IMR-90 (cell line): Measurements from ENCODE around the gene CENPN. TPM values are rescaled to one million over a fixed set of nuclear protein-coding genes. Genes with fewer than 3 reads are reported as not detected.

ENCODE experiments used
- ATAC-seq: fragments of 200-7000 bp; cut with Tn5 transposase; 2 replicates; pipeline ENCODE4 v1.9.1; 2020; ENCODE audit warnings: low read depth, mild to moderate bottlenecking, moderate library complexity
- BruUV-seq: library from RNA; stranded (reverse); fragments of 400-500 nt; replicated peaks from 2 replicates; lab custom pipeline; 2021; lab: Mats Ljungman, UMichigan
- CTCF ChIA-PET: fragments of 300-600 bp; formaldehyde crosslinking; extraction: SDS; loops from one replicate; lab custom pipeline; 2021; ENCODE audit warnings: antibody characterized with exemption; lab: Yijun Ruan, JAX
- POLR2A ChIA-PET: fragments of 300-600 bp; sonication (Branson Sonifier 250); formaldehyde crosslinking; loops from one replicate; lab custom pipeline; 2022; ENCODE audit warnings: antibody characterized with exemption; ENCODE audit not compliant: unreplicated experiment; lab: Charles Lee
- DNase-seq: peaks from one replicate; pipeline ENCODE4 v3.0.0; 2013
- H2AFZ ChIP-seq: replicated peaks from 2 replicates; pipeline ENCODE3; 2013; ENCODE audit warnings: low read length, mild to moderate bottlenecking; ENCODE audit not compliant: poor library complexity
- H2AK5ac ChIP-seq: 2 replicates; pipeline ENCODE4 v1.6.1; 2013; ENCODE audit warnings: low read depth, low read length, inconsistent platforms
- H2AK9ac ChIP-seq: replicated peaks from 2 replicates; pipeline ENCODE3; 2013; ENCODE audit warnings: mild to moderate bottlenecking, low read depth, low read length, moderate library complexity; ENCODE audit not compliant: poor library complexity
- H2BK120ac ChIP-seq: 2 replicates; pipeline ENCODE4 v1.6.1; 2013; ENCODE audit warnings: low read depth, low read length, inconsistent platforms
- H2BK15ac ChIP-seq: 3 replicates; pipeline ENCODE4 v1.6.1; 2013; ENCODE audit warnings: low read depth, low read length, inconsistent platforms
- H2BK20ac ChIP-seq: 2 replicates; pipeline ENCODE4 v1.6.1; 2013; ENCODE audit warnings: low read depth, mild to moderate bottlenecking, inconsistent platforms, low read length, moderate library complexity
- H2BK5ac ChIP-seq: 2 replicates; pipeline ENCODE4 v1.6.1; 2013; ENCODE audit warnings: mild to moderate bottlenecking, low read depth, low read length, inconsistent platforms; ENCODE audit not compliant: poor library complexity, severe bottlenecking
- H3K14ac ChIP-seq: replicated peaks from 2 replicates; pipeline ENCODE4 v1.6.1; 2013; ENCODE audit warnings: low read depth, low read length, inconsistent platforms
- H3K18ac ChIP-seq: 2 replicates; pipeline ENCODE4 v1.6.1; 2013; ENCODE audit warnings: low read depth, low read length, control low read depth
- H3K23ac ChIP-seq: 2 replicates; pipeline ENCODE4 v1.6.1; 2013; ENCODE audit warnings: low read depth, low read length, inconsistent platforms
- H3K27ac ChIP-seq: 2 replicates; pipeline ENCODE4 v1.5.1; 2013; ENCODE audit warnings: mild to moderate bottlenecking, control low read depth, low read length; ENCODE audit not compliant: insufficient read depth
- H3K27me3 ChIP-seq: 2 replicates; pipeline ENCODE4 v1.6.1; 2013; ENCODE audit warnings: low read length; ENCODE audit not compliant: control insufficient read depth, insufficient read depth
- H3K36me3 ChIP-seq: 2 replicates; pipeline ENCODE4 v1.6.1; 2013; ENCODE audit warnings: low read length, mixed read lengths; ENCODE audit not compliant: control insufficient read depth, insufficient read depth
- H3K4ac ChIP-seq: 2 replicates; pipeline ENCODE4 v1.6.1; 2013; ENCODE audit warnings: low read depth, low read length, inconsistent platforms
- H3K4me1 ChIP-seq: 2 replicates; pipeline ENCODE4 v1.6.1; 2013; ENCODE audit warnings: low read length, mixed read lengths; ENCODE audit not compliant: control insufficient read depth, insufficient read depth
- H3K4me2 ChIP-seq: 2 replicates; pipeline ENCODE4 v1.6.1; 2013; ENCODE audit warnings: low read depth, mild to moderate bottlenecking, control low read depth, low read length, moderate library complexity
- H3K4me3 ChIP-seq: 2 replicates; pipeline ENCODE4 v1.5.1; 2013; ENCODE audit warnings: low read depth, mild to moderate bottlenecking, control low read depth, low read length, moderate library complexity; ENCODE audit not compliant: insufficient read depth
- H3K56ac ChIP-seq: 2 replicates; pipeline ENCODE4 v1.6.1; 2013; ENCODE audit warnings: low read length, inconsistent platforms; ENCODE audit not compliant: insufficient read depth; ENCODE audit errors: extremely low read depth
- H3K79me1 ChIP-seq, 2 experiments: 2 replicates each; pipeline ENCODE4 v1.6.1; 2013; ENCODE audit warnings: low read length in 2 of 2, inconsistent platforms in 1 of 2, low read depth in 1 of 2
- H3K9ac ChIP-seq: 2 replicates; pipeline ENCODE4 v1.6.1; 2013; ENCODE audit warnings: low read depth, low read length, control low read depth
- H3K9me1 ChIP-seq: 2 replicates; pipeline ENCODE4 v1.6.1; 2013; ENCODE audit warnings: low read length, inconsistent platforms; ENCODE audit not compliant: insufficient read depth
- H3K9me3 ChIP-seq: 2 replicates; pipeline ENCODE4 v1.6.1; 2013; ENCODE audit warnings: low read length; ENCODE audit not compliant: control insufficient read depth, insufficient read depth
- H4K20me1 ChIP-seq: 2 replicates; pipeline ENCODE4 v1.6.1; 2013; ENCODE audit warnings: low read length, inconsistent platforms; ENCODE audit not compliant: insufficient read depth
- H4K5ac ChIP-seq: 2 replicates; pipeline ENCODE4 v1.6.1; 2013; ENCODE audit warnings: mild to moderate bottlenecking, low read depth, low read length, control low read depth
- H4K8ac ChIP-seq, 2 experiments: 2 replicates each; pipeline ENCODE4 v1.6.1; 2013; ENCODE audit warnings: low read depth in 2 of 2, low read length in 2 of 2, control low read depth in 1 of 2, inconsistent platforms in 1 of 2
- H4K91ac ChIP-seq: 2 replicates; pipeline ENCODE4 v1.6.1; 2013; ENCODE audit warnings: low read depth, low read length, inconsistent platforms; ENCODE audit not compliant: insufficient read depth
- CEBPB ChIP-seq: IDR thresholded peaks from 2 replicates; pipeline ENCODE4 v1.6.1; 2012; ENCODE audit warnings: low read depth, low read length, improper control_type of control experiment
- MXI1 ChIP-seq: IDR thresholded peaks from 2 replicates; pipeline ENCODE4 v1.6.1; 2012; ENCODE audit warnings: low read depth, mild to moderate bottlenecking, low read length, moderate library complexity, borderline replicate concordance
- RAD21 ChIP-seq: IDR thresholded peaks from 2 replicates; pipeline ENCODE4 v1.6.1; 2012; ENCODE audit warnings: low read length, improper control_type of control experiment
- WGBS, 2 experiments: methylation state at CpG; one replicate each; pipeline versions ENCODE4 v1.1.5 to v1.1.7; 2013; ENCODE audit warnings: missing lambda C conversion rate in 2 of 2; ENCODE audit not compliant: insufficient read length in 1 of 2; ENCODE audit errors: extremely low coverage in 2 of 2; 5-methylcytosine and 5-hydroxymethylcytosine counted together
- dilution Hi-C: fragments of 300-500 bp; cut with HindIII; formaldehyde crosslinking; loops from one replicate; pipeline ENCODE4 v1.14.3; 2018; ENCODE audit warnings: low sequenced_read_pairs; ENCODE audit not compliant: unreplicated experiment
- in situ Hi-C: fragments of 300-500 bp; cut with MboI; formaldehyde crosslinking; loops from 3 replicates; pipeline ENCODE4 v1.14.3; 2019; ENCODE audit warnings: low sequenced_read_pairs, inconsistent platforms, mixed read lengths
- intact Hi-C: fragments of 100-400 bp; cut with micrococcal nuclease; formaldehyde crosslinking; loops from 2 replicates; pipeline ENCODE4 v1.10.0; 2022
- polyA plus RNA-seq, 3 experiments: library from polyadenylated mRNA; depleted of rRNA; stranded (reverse); fragments of >200 nt; gene quantifications; 2 replicates each; pipeline ENCODE4 v1.2.3, GENCODE V29; 2012; ENCODE audit warnings: low replicate concordance in 1 of 3
- total RNA-seq: library from RNA; depleted of rRNA; stranded (reverse); fragments of >200 nt; gene quantifications from 2 replicates; pipeline ENCODE4 v1.2.3, GENCODE V29; 2012
- TF ChIP-seq, protein P1 (sequence below): fragments of 150-350 bp; IDR thresholded peaks from 2 replicates; pipeline ENCODE4 v1.6.1; 2016; ENCODE audit warnings: low read depth, mild to moderate bottlenecking, low read length, moderate library complexity, borderline replicate concordance
- TF ChIP-seq, protein P2 (sequence below): fragments of 150-350 bp; IDR thresholded peaks from 2 replicates; pipeline ENCODE4 v1.6.1; 2017; ENCODE audit warnings: mild to moderate bottlenecking, antibody characterized with exemption, low read length, low read depth

CENPN gene
- total and polyA plus RNA-seq, 2 of the 4 experiments (the other 2 are of a cell fraction), result 20.5 to 22.8 TPM

GRCh38 chr16:81042821-81043220 lies 35.8 kb downstream of the CENPN start:
- Histone ChIP-seq H3K36me3 (peaks cover 31% of the 10 kb centered on the region), H3K9ac (no peak overlapping the region), H3K9me3 (no peaks in the 10 kb centered on the region), H3K27me3 (no peaks in the 10 kb centered on the region), H3K4me3 (no peak overlapping the region), H2BK20ac (no peak overlapping the region), H4K20me1 (no peaks in the 10 kb centered on the region), H3K4me1 (no peaks in the 10 kb centered on the region; the same call in 1 of the 2 replicates), H3K18ac (no peak overlapping the region), H2BK5ac (no peak overlapping the region), H3K27ac (no peak overlapping the region), H3K4ac (no peak overlapping the region), H3K9me1 (peaks cover 7% of the 10 kb centered on the region; the same call in 1 of the 2 replicates), H3K56ac (no peak overlapping the region), H3K4me2 (no peak overlapping the region), H3K79me1 (peaks cover 20 to 26% of the 10 kb centered on the region in 2 experiments; a peak in 3 of 4 replicates), H2BK120ac (no peak overlapping the region), H2AK5ac (no peak overlapping the region), H3K23ac (no peak overlapping the region), H4K8ac (no peak overlapping the region), H2BK15ac (no peak overlapping the region), H3K14ac (no peak overlapping the region), H4K91ac (no peak overlapping the region), H2AK9ac (no peak overlapping the region), H2AFZ (no peak overlapping the region), H4K5ac (no peak overlapping the region)
- CTCF ChIA-PET, result no interaction called here
- TF ChIP-seq, protein P1, sequence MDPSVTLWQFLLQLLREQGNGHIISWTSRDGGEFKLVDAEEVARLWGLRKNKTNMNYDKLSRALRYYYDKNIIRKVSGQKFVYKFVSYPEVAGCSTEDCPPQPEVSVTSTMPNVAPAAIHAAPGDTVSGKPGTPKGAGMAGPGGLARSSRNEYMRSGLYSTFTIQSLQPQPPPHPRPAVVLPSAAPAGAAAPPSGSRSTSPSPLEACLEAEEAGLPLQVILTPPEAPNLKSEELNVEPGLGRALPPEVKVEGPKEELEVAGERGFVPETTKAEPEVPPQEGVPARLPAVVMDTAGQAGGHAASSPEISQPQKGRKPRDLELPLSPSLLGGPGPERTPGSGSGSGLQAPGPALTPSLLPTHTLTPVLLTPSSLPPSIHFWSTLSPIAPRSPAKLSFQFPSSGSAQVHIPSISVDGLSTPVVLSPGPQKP, result no peak
- TF ChIP-seq RAD21 (no peak), MXI1 (no peak), CEBPB (0 out of 2 replicates have a peak, but pooled peaks have one; percentile 43)
- TF ChIP-seq, protein P2, sequence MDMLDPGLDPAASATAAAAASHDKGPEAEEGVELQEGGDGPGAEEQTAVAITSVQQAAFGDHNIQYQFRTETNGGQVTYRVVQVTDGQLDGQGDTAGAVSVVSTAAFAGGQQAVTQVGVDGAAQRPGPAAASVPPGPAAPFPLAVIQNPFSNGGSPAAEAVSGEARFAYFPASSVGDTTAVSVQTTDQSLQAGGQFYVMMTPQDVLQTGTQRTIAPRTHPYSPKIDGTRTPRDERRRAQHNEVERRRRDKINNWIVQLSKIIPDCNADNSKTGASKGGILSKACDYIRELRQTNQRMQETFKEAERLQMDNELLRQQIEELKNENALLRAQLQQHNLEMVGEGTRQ, result no peak
- DNase-seq, result no peak
- intact Hi-C loops (no loop called here), in situ Hi-C loops (loop anchor here (25.0 kb wide), 1 partner anchor 694 kb away; no protein-coding TSS in a partner anchor), dilution Hi-C loops (no loop called here)
- WGBS, 2 experiments, result no CpG with 5 or more reads among the region's 2 CpGs
- POLR2A ChIA-PET, result no interaction called here
- ATAC-seq, result no peak
- no TSS peak for BruUV-seq
